Endothelial cell of umbilical vein (primary cell): ENCODE data around the gene SLC22A6. TPM values are rescaled to one million over a fixed set of nuclear protein-coding genes. Genes with fewer than 3 reads are reported as not detected.

ENCODE experiments used
- BruUV-seq: library from RNA; stranded (reverse); fragments of 400-500 nt; replicated peaks from 2 replicates; lab custom pipeline; 2021; lab: Mats Ljungman, UMichigan
- CTCF ChIA-PET: fragments of 300-600, 350-600 bp; sonication (Branson Sonifier 250); formaldehyde crosslinking; loops from one replicate; lab custom pipeline; 2021; ENCODE audit warnings: antibody characterized with exemption, inconsistent platforms; lab: Charles Lee
- POLR2A ChIA-PET: fragments of 300-600, 350-600 bp; sonication (Branson Sonifier 250); formaldehyde crosslinking; loops from one replicate; lab custom pipeline; 2021; ENCODE audit warnings: antibody characterized with exemption, inconsistent platforms; lab: Charles Lee
- DNase-seq: peaks from one replicate; pipeline ENCODE4 v3.0.0-alpha.2; 2011; ENCODE audit warnings: low read depth, low spot score
- FAIRE-seq: peaks from 2 replicates; lab custom pipeline; 2011; peaks lifted over from hg19 to GRCh38; lab: Jason Lieb, UNC
- H2AFZ ChIP-seq: 2 replicates; pipeline ENCODE4 v1.6.0; 2012; ENCODE audit warnings: low read depth, low read length, control low read depth, inconsistent platforms
- H3K27ac ChIP-seq: 2 replicates; pipeline ENCODE4 v1.5.1; 2011; ENCODE audit warnings: low read depth, mild to moderate bottlenecking, control low read depth, low read length, moderate library complexity; ENCODE audit not compliant: insufficient read depth
- H3K27me3 ChIP-seq, 2 experiments: 2 replicates each; pipeline versions ENCODE4 v1.6.0 to v1.6.1; 2011; ENCODE audit warnings: low read length in 2 of 2, mixed read lengths in 1 of 2; ENCODE audit not compliant: control insufficient read depth in 2 of 2, insufficient read depth in 2 of 2
- H3K36me3 ChIP-seq, 2 experiments: 2 replicates in 1 of 2; 3 replicates in 1 of 2; pipeline ENCODE4 v1.5.1; 2011; ENCODE audit warnings: low read length in 2 of 2, mild to moderate bottlenecking in 1 of 2, moderate library complexity in 1 of 2; ENCODE audit not compliant: control insufficient read depth in 2 of 2, insufficient read depth in 2 of 2; ENCODE audit errors: extremely low read depth in 1 of 2
- H3K4me1 ChIP-seq: 3 replicates; pipeline ENCODE4 v1.5.1; 2011; ENCODE audit warnings: mild to moderate bottlenecking, low read length; ENCODE audit not compliant: control insufficient read depth, insufficient read depth; ENCODE audit errors: extremely low read depth
- H3K4me2 ChIP-seq: 2 replicates; pipeline ENCODE4 v1.6.1; 2011; ENCODE audit warnings: low read length, control low read depth, mixed read lengths; ENCODE audit not compliant: insufficient read depth
- H3K4me3 ChIP-seq, 3 experiments: fragments of 200-600 bp in 1 of 3; sonication (generic), shearing (Covaris generic) in 1 of 3; replicated peaks in 1 of 3; 2 replicates each; pipeline ENCODE4 v1.5.1; 2011 to 2016; ENCODE audit warnings: control low read depth in 3 of 3, low read length in 3 of 3, mild to moderate bottlenecking in 2 of 3, inconsistent platforms in 1 of 3, low read depth in 1 of 3, moderate library complexity in 1 of 3; ENCODE audit not compliant: insufficient read depth in 1 of 3
- H3K79me2 ChIP-seq: 2 replicates; pipeline ENCODE4 v1.6.0; 2012; ENCODE audit warnings: low read length, inconsistent platforms; ENCODE audit not compliant: control insufficient read depth, insufficient read depth
- H3K9ac ChIP-seq: replicated peaks from 2 replicates; pipeline ENCODE3; 2011; ENCODE audit warnings: low read length, control low read depth; ENCODE audit not compliant: insufficient read depth; ENCODE audit errors: extremely low read depth
- H3K9me1 ChIP-seq: replicated peaks from 3 replicates; pipeline ENCODE4 v1.6.0; 2011; ENCODE audit warnings: mild to moderate bottlenecking, low read length; ENCODE audit not compliant: control insufficient read depth, insufficient read depth; ENCODE audit errors: extremely low read depth
- H3K9me3 ChIP-seq: replicated peaks from 2 replicates; pipeline ENCODE4 v1.5.1; 2012; ENCODE audit warnings: low read length, inconsistent platforms; ENCODE audit not compliant: control insufficient read depth, insufficient read depth
- H4K20me1 ChIP-seq: replicated peaks from 2 replicates; pipeline ENCODE3; 2011; ENCODE audit warnings: mild to moderate bottlenecking, low read length; ENCODE audit not compliant: control insufficient read depth, insufficient read depth; ENCODE audit errors: extremely low read depth
- EZH2 ChIP-seq: IDR thresholded peaks from 2 replicates; pipeline ENCODE4 v1.6.1; 2012; ENCODE audit warnings: borderline replicate concordance, low read depth, mild to moderate bottlenecking, moderate library complexity, low read length, inconsistent platforms; ENCODE audit not compliant: severe bottlenecking
- FOS ChIP-seq: IDR thresholded peaks from 2 replicates; pipeline ENCODE4 v1.6.1; 2011; ENCODE audit warnings: mild to moderate bottlenecking, low read length, moderate library complexity, borderline replicate concordance; ENCODE audit not compliant: insufficient read depth
- GATA2 ChIP-seq: IDR thresholded peaks from 2 replicates; pipeline ENCODE4 v1.7.0; 2011; ENCODE audit warnings: low read depth, mild to moderate bottlenecking, moderate library complexity, mixed read lengths, low read length; ENCODE audit not compliant: insufficient read length, insufficient read depth
- JUN ChIP-seq: IDR thresholded peaks from 2 replicates; pipeline ENCODE4 v1.6.1; 2011; ENCODE audit warnings: borderline replicate concordance, low read depth; ENCODE audit not compliant: insufficient read length, insufficient read depth
- MYC ChIP-seq: IDR thresholded peaks from one replicate; pipeline ENCODE4 v1.6.1; 2011; ENCODE audit warnings: mild to moderate bottlenecking, low read depth, low read length
- POLR2A ChIP-seq: IDR thresholded peaks from 2 replicates; pipeline ENCODE4 v1.6.1; 2012; ENCODE audit warnings: low read depth, mild to moderate bottlenecking, control low read depth, low read length
- POLR2AphosphoS5 ChIP-seq: IDR thresholded peaks from 2 replicates; pipeline ENCODE4 v1.6.1; 2012; ENCODE audit warnings: low read depth, mild to moderate bottlenecking, control low read depth, low read length, moderate library complexity; ENCODE audit not compliant: insufficient read depth
- dilution Hi-C: fragments of 300-500 bp; cut with MboI; formaldehyde crosslinking; loops from one replicate; pipeline ENCODE4 v1.15.0; 2019; ENCODE audit warnings: low sequenced_read_pairs; ENCODE audit not compliant: extremely low pct_ligation_motif_present
- intact Hi-C: fragments of 100-400 bp; cut with micrococcal nuclease; formaldehyde crosslinking; loops from one replicate; pipeline ENCODE4 v1.10.0; 2022
- polyA plus RNA-seq, 4 experiments: library from polyadenylated mRNA; depleted of rRNA in 3 of 4; stranded (reverse) in 3 of 4; unstranded in 1 of 4; fragments of >200 nt; gene quantifications; 2 replicates each; pipeline versions ENCODE4 v1.2.1 to v1.2.3, GENCODE V29; 2011 to 2012; ENCODE audit warnings: missing spikeins in 1 of 4
- total RNA-seq: library from RNA; stranded (reverse); gene quantifications from 2 replicates; pipeline ENCODE4 v1.2.3, GENCODE V29; 2021
- TF ChIP-seq, protein P1 (sequence below), 2 donors: IDR thresholded peaks; 1 replicate in 1 of 2; 2 replicates in 1 of 2; pipeline ENCODE4 v1.5.1; 2011; ENCODE audit warnings: low read length in 2 of 2, mild to moderate bottlenecking in 2 of 2, moderate library complexity in 2 of 2, control low read depth in 1 of 2, inconsistent platforms in 1 of 2, low read depth in 1 of 2; ENCODE audit not compliant: insufficient read depth in 1 of 2; ENCODE audit errors: extremely low read depth in 1 of 2
- TF ChIP-seq, protein P2 (sequence below): IDR thresholded peaks from 2 replicates; pipeline ENCODE4 v1.6.1; 2011; ENCODE audit not compliant: insufficient read depth, insufficient read length

The SLC22A6 gene
- total and polyA plus RNA-seq, 2 donors (not counting 3 experiments of a cell fraction or from before 2014, with no cell fraction given), result not detected

DNA sequence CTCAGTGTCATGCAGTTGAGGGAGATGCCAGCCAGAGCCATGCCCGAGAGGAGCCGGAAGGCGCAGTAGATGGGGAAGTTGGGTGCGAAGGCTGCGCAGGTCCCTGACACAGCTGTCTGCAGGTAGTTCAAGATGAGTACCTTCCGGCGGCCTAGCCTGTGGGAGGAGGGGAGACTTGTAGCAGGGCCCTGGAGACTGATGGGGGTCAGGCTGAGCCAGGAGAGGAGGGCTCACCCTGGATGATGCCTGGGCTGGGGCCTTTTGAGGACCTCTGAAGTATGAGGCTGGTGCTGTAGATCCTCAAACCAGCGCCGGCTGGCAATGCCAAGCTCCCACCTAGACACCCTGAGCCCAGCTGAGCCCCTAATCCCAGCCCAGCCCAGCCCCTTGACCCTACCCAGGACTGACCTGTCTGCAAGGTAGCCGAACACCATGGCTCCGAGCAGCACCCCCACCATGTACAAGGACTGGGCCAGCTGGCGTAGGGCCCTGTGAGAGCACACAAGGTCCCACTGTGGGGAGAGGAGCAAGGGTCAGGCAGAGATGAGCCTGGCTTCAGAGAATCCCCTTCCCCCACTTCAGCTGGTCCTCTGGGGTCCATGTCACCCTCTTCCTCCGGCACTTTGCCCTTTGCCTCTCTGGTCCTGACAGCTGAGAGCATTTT is 1.1 kb downstream of the SLC22A6 start:
- no peak overlapping the region for H3K9ac ChIP-seq
- no peaks in the 10 kb centered on the region for H3K27me3 ChIP-seq
- no peaks in the 10 kb centered on the region for H3K9me1 ChIP-seq
- H3K9me3 ChIP-seq, result no peaks in the 10 kb centered on the region
- no peak for FAIRE-seq
- no peaks in the 10 kb centered on the region for H3K4me1 ChIP-seq
- H4K20me1 ChIP-seq, result no peaks in the 10 kb centered on the region
- POLR2A ChIA-PET, result no interaction called here
- BruUV-seq, result no TSS peak
- H3K27ac ChIP-seq, result no peak overlapping the region
- DNase-seq, result no peak
- no peak for TF ChIP-seq MYC
- no peak for TF ChIP-seq GATA2
- no peak for TF ChIP-seq POLR2A
- TF ChIP-seq, protein P1, sequence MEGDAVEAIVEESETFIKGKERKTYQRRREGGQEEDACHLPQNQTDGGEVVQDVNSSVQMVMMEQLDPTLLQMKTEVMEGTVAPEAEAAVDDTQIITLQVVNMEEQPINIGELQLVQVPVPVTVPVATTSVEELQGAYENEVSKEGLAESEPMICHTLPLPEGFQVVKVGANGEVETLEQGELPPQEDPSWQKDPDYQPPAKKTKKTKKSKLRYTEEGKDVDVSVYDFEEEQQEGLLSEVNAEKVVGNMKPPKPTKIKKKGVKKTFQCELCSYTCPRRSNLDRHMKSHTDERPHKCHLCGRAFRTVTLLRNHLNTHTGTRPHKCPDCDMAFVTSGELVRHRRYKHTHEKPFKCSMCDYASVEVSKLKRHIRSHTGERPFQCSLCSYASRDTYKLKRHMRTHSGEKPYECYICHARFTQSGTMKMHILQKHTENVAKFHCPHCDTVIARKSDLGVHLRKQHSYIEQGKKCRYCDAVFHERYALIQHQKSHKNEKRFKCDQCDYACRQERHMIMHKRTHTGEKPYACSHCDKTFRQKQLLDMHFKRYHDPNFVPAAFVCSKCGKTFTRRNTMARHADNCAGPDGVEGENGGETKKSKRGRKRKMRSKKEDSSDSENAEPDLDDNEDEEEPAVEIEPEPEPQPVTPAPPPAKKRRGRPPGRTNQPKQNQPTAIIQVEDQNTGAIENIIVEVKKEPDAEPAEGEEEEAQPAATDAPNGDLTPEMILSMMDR (IDR thresholded peaks at IDR 0.05; ENCODE audit: extremely low read depth in 1 of 2, insufficient read depth in 1 of 2, low read depth in 1 of 2, low read length in 2 of 2), result no peak
- no peak for TF ChIP-seq JUN
- TF ChIP-seq EZH2, result no peak
- TF ChIP-seq, protein P2, sequence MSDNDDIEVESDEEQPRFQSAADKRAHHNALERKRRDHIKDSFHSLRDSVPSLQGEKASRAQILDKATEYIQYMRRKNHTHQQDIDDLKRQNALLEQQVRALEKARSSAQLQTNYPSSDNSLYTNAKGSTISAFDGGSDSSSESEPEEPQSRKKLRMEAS, result no peak
- no peak for TF ChIP-seq POLR2AphosphoS5
- TF ChIP-seq FOS, result no peak
- no peaks in the 10 kb centered on the region for H3K36me3 ChIP-seq
- dilution Hi-C loops, result no loop called here
- CTCF ChIA-PET, result no interaction called here
- H3K4me3 ChIP-seq, result no peak overlapping the region
- H3K79me2 ChIP-seq, result no peaks in the 10 kb centered on the region
- H3K4me2 ChIP-seq, result no peak overlapping the region
- H2AFZ ChIP-seq, result no peak overlapping the region
- intact Hi-C loops, result no loop called here
